ENCODE results near the gene LDHA.

The LDHA gene

DNA sequence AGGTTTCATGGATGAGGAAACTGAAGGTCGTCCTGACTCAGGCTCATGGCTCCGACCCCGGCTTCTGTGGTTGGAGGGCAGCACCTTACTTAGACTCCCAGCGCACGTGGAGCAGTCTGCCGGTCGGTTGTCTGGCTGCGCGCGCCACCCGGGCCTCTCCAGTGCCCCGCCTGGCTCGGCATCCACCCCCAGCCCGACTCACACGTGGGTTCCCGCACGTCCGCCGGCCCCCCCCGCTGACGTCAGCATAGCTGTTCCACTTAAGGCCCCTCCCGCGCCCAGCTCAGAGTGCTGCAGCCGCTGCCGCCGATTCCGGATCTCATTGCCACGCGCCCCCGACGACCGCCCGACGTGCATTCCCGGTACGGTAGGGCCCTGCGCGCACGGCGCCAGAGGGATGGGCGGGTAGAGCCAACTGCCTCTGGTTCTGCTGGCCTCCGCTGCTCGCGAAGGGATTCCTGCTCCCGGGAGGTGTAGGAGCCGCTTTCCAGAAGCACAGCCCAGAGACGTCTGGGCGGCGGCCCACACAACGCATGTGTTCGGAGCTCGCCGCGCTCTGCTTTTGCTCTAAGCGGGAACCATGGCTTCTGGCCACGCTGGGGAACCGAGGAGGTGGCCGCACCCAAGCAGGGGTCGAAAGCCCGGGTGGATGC lies at the start of gene LDHA:
TSS of gene LDHA (plus strand) at position 289 of the 653 bp plus-strand sequence. CDS start 2,280 bp downstream, outside the sequence.
- peak; percentile 99 for DNase-seq (ENCODE audit: low read depth)

DNA sequence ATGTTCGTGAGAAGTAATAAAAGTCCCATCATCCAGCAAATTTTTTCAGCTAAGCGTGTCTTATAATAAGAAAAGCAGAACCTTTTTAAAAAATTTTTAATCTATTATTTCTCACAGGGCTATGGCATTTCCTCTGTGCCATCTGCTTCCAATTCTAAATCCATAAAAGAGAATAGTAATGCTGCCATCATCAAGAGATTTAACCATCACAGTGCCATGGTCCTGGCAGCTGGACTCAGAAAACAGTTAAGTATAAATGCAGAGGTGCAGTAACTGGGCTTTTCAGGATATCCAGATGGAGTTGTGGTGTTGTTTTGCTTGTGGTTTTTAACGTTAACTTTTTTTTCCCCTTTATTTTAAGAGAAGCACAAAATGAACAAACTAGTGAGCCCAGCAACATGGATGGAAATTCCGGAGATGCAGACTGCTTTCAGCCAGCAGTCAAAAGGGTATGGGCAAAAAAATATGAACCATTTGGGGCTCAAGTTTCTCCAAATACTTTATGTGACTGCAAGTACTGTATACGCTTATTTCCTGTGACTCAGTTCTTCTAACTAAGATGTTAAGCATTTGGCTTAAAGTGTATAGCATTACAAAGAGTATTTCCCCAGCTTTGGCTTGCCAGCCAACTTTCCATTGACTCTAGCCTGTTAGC lies 46.8 kb upstream of the LDHA start:
- DNase-seq (ENCODE audit: low read depth), result no peak

GRCh38 chr11:18352581-18352980 lies 41.8 kb upstream of the LDHA start:
- DNase-seq (ENCODE audit: low read depth), result no peak

GRCh38 chr11:18358646-18359045 lies 35.7 kb upstream of the LDHA start:
- DNase-seq (ENCODE audit: low read depth), result no peak

GRCh38 chr11:18361154-18361553 lies 33.2 kb upstream of the LDHA start:
- no peak for DNase-seq (ENCODE audit: low read depth)

- DNase-seq (ENCODE audit: low read depth), result no peak
Measured at GRCh38 chr11:18364495-18365073, 29.8 kb upstream of the LDHA start.

DNA sequence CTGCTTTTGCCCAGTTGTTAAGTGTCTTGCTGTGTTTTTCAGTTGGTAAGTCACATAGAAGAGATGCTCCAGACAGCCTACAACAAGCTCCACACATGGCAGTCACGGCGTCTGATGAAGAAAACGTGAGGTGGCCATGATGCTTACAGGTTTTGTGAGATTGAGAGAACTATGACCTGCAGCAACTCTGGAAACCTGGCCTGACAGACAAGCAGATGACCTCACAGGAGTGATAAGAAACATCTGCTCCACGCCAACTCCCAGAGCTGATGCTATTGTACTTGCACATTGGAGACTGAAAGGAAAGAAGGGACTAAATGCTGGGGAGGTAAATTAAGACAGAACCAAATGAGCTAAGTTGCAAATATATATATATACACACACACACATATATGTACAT lies 28.6 kb upstream of the LDHA start:
- no peak for DNase-seq (ENCODE audit: low read depth)

GRCh38 chr11:18366286-18366685 lies 28.1 kb upstream of the LDHA start:
- no peak for DNase-seq (ENCODE audit: low read depth)

GRCh38 chr11:18367431-18367830 lies 26.9 kb upstream of the LDHA start:
- no peak for DNase-seq (ENCODE audit: low read depth)

- no peak for DNase-seq (ENCODE audit: low read depth)
Measured at GRCh38 chr11:18368221-18368620, 26.1 kb upstream of the LDHA start.

DNA sequence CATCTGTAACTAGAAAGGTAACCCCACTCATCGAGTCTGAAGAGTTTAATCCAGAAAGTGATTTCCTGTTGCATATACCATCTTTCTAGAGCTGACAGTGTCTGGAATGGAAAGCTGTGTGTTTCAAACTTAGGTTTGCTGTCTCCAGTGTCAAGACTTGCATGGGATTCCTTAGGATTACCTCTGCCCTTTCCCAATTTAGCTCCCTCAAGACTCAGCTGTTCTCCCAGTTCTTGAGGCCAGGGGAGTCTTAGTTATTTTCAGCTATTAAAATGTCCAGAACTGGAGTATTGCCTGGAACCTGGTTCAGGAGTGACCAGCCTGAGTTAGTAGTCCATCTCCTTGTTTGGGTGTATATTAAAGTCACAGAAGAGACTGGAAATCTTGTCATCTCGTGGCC lies 25.0 kb upstream of the LDHA start:
- DNase-seq (ENCODE audit: low read depth), result no peak

DNA sequence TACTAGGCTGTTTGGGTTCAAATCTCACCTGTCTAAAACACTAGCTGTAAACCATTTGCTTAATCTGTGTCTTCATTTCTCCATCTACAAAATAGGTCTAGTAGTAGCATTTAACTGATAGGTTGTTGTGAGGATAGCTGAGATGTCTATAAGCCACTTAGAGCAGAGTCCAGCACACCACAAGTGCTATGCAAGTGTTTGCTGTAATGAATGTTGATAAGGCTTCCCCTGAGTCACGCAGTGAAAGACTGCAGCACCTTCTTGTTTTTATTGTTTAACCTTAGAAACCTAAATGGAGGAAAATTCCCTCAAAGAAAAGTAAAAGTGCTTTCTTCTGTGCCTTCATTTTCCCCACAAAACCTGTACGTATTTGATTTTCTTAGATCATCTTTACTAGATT lies 23.1 kb upstream of the LDHA start:
- DNase-seq (ENCODE audit: low read depth), result no peak

DNA sequence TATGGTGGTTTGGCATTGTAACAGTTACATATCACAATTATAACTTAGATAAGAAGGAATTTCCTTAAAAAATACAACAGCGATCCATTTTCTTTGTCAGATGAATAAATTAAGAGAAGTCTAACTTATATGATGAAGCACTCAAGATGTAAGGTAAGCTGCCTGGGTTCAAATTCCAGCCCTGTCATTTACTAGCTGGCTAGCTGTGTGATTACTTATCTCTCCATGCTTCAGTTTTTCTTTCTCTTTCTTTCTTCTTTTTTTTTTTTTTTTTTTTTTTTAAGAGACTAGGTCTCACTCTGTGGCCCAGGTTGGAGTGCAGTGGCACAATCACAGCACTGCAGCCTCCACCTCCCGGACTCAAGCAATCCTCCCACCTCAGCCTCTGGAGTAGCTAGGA lies 22.2 kb upstream of the LDHA start:
- no peak for DNase-seq (ENCODE audit: low read depth)

- no peak for DNase-seq (ENCODE audit: low read depth)
Measured at GRCh38 chr11:18374956-18375355, 19.4 kb upstream of the LDHA start.

DNA sequence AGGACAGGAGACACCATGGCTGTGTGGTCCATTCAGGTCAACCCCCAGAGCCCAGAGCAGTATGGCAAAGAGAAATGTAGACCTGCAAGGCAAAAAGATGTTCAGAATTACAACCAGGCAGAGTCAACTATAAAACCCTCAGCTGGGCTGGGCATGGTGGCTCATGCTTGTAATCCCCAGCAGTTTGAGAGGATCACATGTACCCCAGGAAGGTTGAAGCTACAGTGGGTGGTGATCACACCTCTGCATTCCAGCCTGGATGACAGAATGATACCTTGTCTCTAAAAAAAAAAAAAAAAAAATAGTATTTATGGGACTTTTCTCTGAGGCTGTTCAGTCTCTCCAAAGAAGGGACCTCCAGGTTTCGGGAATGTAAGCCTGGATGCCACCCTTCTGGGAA lies 18.4 kb upstream of the LDHA start:
- DNase-seq (ENCODE audit: low read depth), result no peak

GRCh38 chr11:18379201-18379600 lies 15.2 kb upstream of the LDHA start:
- DNase-seq (ENCODE audit: low read depth), result no peak

DNA sequence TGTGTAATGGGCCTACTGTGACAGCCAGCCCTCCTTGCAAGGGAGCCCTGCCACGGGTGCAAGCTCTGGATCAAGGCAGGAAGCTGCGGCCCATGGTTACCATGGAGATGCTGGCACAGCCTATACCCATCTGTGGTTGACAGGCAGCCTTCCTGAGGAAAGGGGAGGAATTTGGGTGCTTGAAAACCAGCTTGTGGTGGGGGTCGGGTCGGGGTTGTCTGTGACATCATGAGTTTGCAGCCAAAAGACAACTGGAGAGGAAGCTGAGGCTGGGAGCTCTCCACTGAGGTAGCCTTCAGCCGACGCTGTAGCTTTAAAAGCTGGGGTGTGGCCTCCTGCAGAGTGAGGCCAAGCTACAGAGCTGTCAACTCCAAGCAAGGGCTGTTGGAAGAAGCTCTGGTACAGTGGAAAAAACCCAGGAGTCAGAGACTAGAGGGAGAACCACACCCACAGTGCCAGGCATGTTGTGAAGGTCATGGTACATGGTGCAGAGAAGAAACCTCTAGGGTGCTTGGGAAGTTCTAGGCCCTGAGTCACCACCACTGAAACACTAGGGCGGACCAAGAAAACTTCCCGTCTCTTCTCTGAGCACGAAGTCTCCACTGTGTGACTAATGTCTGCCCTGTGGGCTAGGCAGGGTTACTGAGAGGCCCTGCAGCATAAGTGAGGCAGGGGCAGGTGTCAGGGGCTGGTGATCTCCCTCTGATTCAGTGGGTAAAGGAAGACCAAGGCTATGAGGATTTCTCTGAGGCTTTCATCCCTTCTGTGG lies 10.8 kb upstream of the LDHA start:
- DNase-seq (ENCODE audit: low read depth), result peak; percentile 49

DNA sequence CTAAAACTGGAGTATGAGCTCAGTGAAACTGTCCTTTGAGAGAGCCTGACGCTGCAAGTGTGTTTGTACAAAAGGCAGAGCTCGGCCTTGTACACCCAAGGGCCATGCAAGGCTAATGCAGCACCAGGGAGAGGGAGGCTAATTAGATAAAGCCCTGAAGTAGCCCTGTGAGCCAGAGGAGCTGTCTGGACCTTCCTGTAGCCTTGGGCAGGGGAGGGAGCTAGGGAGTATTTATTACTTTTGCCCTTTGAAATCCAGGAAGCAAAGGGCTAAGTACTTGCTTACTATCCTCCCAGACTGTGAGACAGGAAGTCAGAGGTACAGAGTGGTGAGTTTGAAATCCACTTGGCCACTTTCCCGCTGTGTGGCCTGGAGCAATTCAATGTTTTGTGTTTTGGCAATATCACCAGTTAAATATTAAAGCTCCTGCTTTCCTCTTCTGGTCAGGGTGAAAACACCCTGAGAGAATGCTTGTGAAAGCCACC lies 10.2 kb upstream of the LDHA start:
- no peak for DNase-seq (ENCODE audit: low read depth)

- no peak for DNase-seq (ENCODE audit: low read depth)
Measured at GRCh38 chr11:18390088-18390487, 4.3 kb upstream of the LDHA start.

DNA sequence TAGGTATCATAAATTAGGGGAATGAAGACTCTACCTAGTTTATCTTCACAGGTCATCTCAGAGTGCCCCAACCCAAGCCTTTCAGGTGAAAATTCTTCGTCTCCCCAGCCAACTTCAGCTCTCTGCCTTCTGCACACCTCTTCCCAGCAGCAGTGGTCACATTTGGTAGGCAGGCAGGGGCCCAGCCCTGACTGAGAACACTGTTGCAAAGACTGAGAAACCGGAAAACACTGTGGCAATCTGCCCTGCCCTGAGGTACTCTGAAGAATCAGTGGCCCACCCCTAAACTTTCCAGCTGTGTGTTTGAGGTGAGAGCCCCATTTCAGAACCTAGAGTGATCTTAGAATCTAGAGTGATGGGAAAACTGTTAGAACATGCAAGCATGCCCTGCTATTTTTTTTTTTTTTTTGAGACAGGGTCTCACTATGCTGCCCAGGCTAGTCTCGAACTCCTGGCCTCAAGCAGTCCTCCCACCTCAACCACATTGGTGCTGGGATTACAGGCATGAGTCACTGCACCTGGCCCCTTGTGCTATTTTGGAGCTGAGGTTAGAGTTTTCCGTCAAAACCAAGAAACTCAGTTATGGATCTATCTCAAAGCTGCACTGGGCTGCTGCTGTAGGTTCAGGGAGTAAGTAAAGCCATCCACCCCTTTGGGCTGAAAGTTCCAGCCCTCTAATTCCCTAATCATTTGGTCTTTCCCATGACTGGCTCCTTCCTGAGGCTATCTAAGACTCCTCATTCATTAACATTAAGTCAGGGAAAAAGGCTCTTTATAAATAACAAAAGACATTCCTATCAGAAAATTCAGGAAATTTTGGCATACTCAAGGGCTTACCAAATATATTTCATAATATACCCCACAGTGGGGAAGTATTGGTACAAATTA lies 1.7 kb upstream of the LDHA start:
- DNase-seq (ENCODE audit: low read depth), result no peak

DNA sequence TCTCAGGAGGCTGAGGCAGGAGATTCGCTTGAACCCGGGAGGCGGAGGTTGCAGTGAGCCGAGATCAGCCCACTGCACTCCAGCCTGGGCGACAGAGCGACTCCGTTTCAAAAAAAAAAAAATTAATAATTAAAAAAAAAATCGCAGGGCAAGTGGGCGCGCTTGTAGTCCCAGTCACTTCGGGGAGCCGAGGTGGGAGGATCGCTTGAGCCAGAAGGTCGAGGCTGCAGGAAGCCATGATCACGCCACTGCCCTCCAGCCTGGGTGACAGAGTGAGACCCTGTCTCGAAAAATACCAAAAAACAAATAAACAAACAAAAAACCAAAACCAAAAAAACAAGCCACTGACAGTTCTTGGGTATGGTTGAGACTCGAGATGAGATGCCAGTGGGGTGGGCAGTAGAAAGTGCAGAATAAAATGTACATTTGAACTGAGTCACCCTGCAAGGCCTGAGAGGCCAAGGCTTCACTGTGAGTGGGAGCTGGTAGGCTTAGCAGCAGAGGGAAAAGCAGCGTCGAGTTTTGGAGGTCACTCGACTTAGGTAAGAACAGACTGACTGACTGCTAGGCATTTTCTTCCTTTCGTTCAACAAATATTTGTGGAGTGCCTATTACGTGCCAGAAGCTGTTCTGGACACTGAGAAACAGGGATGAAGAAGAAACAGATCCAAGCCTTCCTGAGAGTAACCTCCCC lies 635 bp upstream of the LDHA start:
- no peak for DNase-seq (ENCODE audit: low read depth)

Data from activated T-helper 9 cell treated with anti-CD3 and anti-CD28 coated beads, Interleukin-2, amount 50 U/mL, for 16 hours (primary cell).